BE2C (cell line): ENCODE data around the gene SMIM44.

Experiments
- DNase-seq: peaks from one replicate; pipeline ENCODE4 v3.0.0-alpha.2; 2020
- H3K27me3 ChIP-seq: fragments of 250-450 bp; sonication (Bioruptor Pico); 2 replicates; pipeline ENCODE4 v1.5.1; 2020; ENCODE audit warnings: mild to moderate bottlenecking
- H3K36me3 ChIP-seq: fragments of 250-450 bp; sonication (Bioruptor Pico); 2 replicates; pipeline ENCODE4 v1.5.1; 2020; ENCODE audit warnings: mild to moderate bottlenecking
- H3K4me1 ChIP-seq: fragments of 250-450 bp; sonication (Bioruptor Pico); 2 replicates; pipeline ENCODE4 v1.5.1; 2020
- H3K4me3 ChIP-seq: 2 replicates; pipeline ENCODE4 v1.5.1; 2011; ENCODE audit warnings: low read depth, low read length
- H3K9me3 ChIP-seq: fragments of 250-450 bp; sonication (Bioruptor Pico); 2 replicates; pipeline ENCODE4 v1.5.1; 2020
- TF ChIP-seq, protein P1 (sequence below): IDR thresholded peaks from 2 replicates; pipeline ENCODE4 v1.5.1; 2012; ENCODE audit warnings: mild to moderate bottlenecking, low read depth, low read length

Gene SMIM44

GRCh38 chr19:3514930-3515329 lies 31.7 kb upstream of the SMIM44 start:
- Histone ChIP-seq H3K9me3 (no peaks in the 10 kb centered on the region), H3K27me3 (no peaks in the 10 kb centered on the region), H3K4me1 (peaks cover 3% of the 10 kb centered on the region), H3K4me3 (no peak overlapping the region), H3K36me3 (peaks cover 13% of the 10 kb centered on the region)
- TF ChIP-seq, protein P1, sequence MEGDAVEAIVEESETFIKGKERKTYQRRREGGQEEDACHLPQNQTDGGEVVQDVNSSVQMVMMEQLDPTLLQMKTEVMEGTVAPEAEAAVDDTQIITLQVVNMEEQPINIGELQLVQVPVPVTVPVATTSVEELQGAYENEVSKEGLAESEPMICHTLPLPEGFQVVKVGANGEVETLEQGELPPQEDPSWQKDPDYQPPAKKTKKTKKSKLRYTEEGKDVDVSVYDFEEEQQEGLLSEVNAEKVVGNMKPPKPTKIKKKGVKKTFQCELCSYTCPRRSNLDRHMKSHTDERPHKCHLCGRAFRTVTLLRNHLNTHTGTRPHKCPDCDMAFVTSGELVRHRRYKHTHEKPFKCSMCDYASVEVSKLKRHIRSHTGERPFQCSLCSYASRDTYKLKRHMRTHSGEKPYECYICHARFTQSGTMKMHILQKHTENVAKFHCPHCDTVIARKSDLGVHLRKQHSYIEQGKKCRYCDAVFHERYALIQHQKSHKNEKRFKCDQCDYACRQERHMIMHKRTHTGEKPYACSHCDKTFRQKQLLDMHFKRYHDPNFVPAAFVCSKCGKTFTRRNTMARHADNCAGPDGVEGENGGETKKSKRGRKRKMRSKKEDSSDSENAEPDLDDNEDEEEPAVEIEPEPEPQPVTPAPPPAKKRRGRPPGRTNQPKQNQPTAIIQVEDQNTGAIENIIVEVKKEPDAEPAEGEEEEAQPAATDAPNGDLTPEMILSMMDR, result no peak
- DNase-seq, result no peak

GRCh38 chr19:3513229-3514140 lies 30.2 kb upstream of the SMIM44 start:
- Histone ChIP-seq H3K4me1 (no peaks in the 10 kb centered on the region), H3K4me3 (no peak overlapping the region), H3K36me3 (peaks cover 12% of the 10 kb centered on the region; the same call in 1 of the 2 replicates), H3K27me3 (no peaks in the 10 kb centered on the region), H3K9me3 (no peaks in the 10 kb centered on the region)
- TF ChIP-seq, protein P1, result no peak
- DNase-seq, result no peak

DNA sequence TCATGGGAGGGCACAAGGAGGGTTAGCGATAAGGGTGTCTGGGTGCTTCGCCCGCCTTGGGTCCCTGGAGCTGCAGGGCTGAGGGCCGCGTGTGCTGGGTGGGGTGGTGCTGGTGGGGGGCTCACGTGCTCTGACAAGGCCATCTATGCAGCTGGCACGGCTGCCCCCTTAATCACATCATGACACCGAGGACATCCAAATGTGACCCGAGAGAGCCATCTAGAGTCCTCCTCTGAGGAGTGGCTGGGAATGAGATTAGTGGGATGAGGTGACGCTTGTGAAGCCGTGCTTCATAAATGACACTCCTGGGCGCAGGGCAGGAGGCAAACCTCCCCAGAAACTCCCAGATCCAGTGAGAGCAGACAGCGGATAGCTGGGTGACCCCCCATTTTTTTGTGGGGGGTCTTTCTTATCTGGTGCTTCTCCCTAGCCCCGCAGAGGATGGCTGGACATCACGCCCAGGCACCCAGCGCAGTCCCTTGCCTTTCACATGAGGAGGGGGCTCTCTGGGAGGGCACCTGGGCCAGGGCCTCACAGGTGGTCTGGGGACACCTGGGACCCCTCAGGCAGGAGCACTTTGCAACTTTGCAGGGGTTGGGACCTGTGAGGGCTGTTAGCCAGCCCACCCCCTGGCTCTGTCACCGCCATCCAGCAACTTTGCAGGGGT lies 29.5 kb upstream of the SMIM44 start:
- no peak overlapping the region for H3K4me3 ChIP-seq
- DNase-seq, result no peak
- no peaks in the 10 kb centered on the region; the same call in 1 of the 2 replicates for H3K4me1 ChIP-seq
- TF ChIP-seq, protein P1, result no peak
- no peaks in the 10 kb centered on the region for H3K27me3 ChIP-seq
- peaks cover 12% of the 10 kb centered on the region; the same call in 1 of the 2 replicates for H3K36me3 ChIP-seq
- H3K9me3 ChIP-seq, result no peaks in the 10 kb centered on the region

DNA sequence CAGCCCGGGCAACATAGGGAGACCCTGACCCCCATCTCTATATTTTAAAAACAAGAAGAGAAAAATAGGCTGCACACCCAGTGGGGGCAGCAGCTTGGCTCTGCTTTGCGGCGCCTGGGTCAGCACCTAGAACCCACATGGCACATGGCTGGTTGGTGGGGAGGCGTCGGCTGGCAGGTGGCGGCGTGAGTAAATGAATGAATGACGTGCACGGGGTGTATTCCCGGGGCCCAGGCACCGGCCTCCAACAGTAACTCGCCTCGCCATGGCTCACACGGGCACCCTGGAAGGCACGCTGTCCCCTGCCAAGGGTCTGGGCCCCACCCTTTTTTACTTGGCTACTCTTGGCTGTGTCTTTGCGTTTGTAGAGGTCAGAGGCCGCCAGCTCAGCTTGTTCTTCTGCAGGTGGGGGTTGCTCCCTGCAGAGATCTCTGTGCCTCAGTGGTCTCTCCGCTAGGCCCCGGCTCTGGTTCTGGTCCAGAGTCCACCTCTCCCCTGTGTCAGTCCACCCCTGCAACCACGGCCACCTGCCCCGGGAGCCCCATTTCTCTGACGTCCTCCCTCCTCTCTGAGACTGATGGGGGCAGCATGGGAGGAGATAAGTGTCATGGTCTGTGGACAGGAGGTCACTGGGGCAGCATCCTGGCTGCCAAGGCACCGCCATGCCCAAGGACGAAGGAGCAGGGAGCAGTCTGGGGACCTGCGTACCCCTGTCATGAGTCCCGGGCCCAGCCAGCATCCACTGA lies 28.4 kb upstream of the SMIM44 start:
- Histone ChIP-seq H3K4me1 (no peaks in the 10 kb centered on the region; the same call in none of the 2 replicates), H3K4me3 (no peak overlapping the region), H3K36me3 (peaks cover 13% of the 10 kb centered on the region; the same call in 1 of the 2 replicates), H3K9me3 (no peaks in the 10 kb centered on the region), H3K27me3 (no peaks in the 10 kb centered on the region)
- TF ChIP-seq, protein P1, result no peak
- DNase-seq, result no peak

DNA sequence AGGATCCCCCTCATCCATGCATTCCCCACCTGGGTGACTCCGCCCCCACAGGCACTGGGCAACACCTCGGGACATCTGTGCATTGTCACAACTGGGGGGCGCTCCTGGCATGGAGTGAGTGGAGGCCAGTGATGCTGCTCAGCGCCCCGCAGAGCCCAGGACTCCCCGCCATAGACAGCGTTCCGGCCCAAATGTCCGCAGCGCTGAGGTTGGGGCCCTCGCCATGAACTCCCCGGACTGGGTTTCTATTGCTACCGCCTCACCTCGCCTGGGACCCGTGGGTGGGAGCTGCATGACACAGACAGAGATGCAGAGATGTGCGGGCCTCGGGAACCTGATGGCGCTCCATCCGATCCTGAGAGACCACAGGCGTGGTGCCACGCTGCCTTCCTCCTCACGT lies 27.5 kb upstream of the SMIM44 start:
- peaks cover 17% of the 10 kb centered on the region; the same call in 1 of the 2 replicates for H3K36me3 ChIP-seq
- TF ChIP-seq, protein P1, result no peak
- DNase-seq, result no peak
- H3K4me1 ChIP-seq, result no peaks in the 10 kb centered on the region; the same call in none of the 2 replicates
- H3K27me3 ChIP-seq, result no peaks in the 10 kb centered on the region
- H3K4me3 ChIP-seq, result no peak overlapping the region
- H3K9me3 ChIP-seq, result no peaks in the 10 kb centered on the region
